Stimulated activated CD8-positive, alpha-beta memory T cell treated with anti-CD3 and anti-CD28 coated beads, Interleukin-12 subunit alpha, Interleukin-12 subunit beta, amount 100 ng/mL, for 4 hours (primary cell): ENCODE results near the gene BACH2.

Source experiments
- DNase-seq: peaks from one replicate; pipeline ENCODE4 v3.0.0-alpha.2; 2020; ENCODE audit warnings: low read depth

The BACH2 gene

GRCh38 chr6:90028066-90028778 is 268.4 kb downstream of the BACH2 start:
- no peak for DNase-seq

GRCh38 chr6:90026216-90026615 is 270.4 kb downstream of the BACH2 start:
- DNase-seq: no peak

- DNase-seq: no peak
These were observed 271.1 kb downstream of the BACH2 start for GRCh38 chr6:90025523-90026061.

- no peak for DNase-seq
These were observed 272.0 kb downstream of the BACH2 start for GRCh38 chr6:90024633-90025032.

GRCh38 chr6:90021711-90022110 is 274.9 kb downstream of the BACH2 start:
- DNase-seq: no peak

- DNase-seq: no peak
These were observed 275.9 kb downstream of the BACH2 start for GRCh38 chr6:90020746-90021145.

- no peak for DNase-seq
These were observed 277.4 kb downstream of the BACH2 start for GRCh38 chr6:90019216-90019615.

GRCh38 chr6:90015883-90016282 is 280.8 kb downstream of the BACH2 start:
- DNase-seq: no peak

- DNase-seq: no peak
These were observed 287.6 kb downstream of the BACH2 start for GRCh38 chr6:90008908-90009501.

GRCh38 chr6:90008189-90008907 is 288.3 kb downstream of the BACH2 start:
- no peak for DNase-seq

GRCh38 chr6:90005048-90005827 is 291.4 kb downstream of the BACH2 start:
- DNase-seq: no peak

- DNase-seq: no peak
These were observed 292.1 kb downstream of the BACH2 start for GRCh38 chr6:90004511-90004910.

- no peak for DNase-seq
These were observed 292.7 kb downstream of the BACH2 start for GRCh38 chr6:90003941-90004340.

GRCh38 chr6:90003069-90003795 is 293.4 kb downstream of the BACH2 start:
- DNase-seq: no peak

- no peak for DNase-seq
These were observed 295.5 kb downstream of the BACH2 start for GRCh38 chr6:90000864-90001731.

- no peak for DNase-seq
These were observed 296.5 kb downstream of the BACH2 start for GRCh38 chr6:89999945-90000825.

GRCh38 chr6:89999154-89999553 is 297.5 kb downstream of the BACH2 start:
- DNase-seq: no peak

GRCh38 chr6:89997456-89998445 is 298.9 kb downstream of the BACH2 start:
- DNase-seq: no peak
